Right ventricle myocardium superior (tissue), 1 donor: ENCODE measurements around the gene TLE4. TPM values are rescaled to one million over a fixed set of nuclear protein-coding genes. Genes with fewer than 3 reads are reported as not detected.

Experiments
- ATAC-seq: fragments of 200-7000 bp; cut with Tn5 transposase; one replicate; pipeline ENCODE4 v1.9.1; 2020; ENCODE audit warnings: mild to moderate bottlenecking; ENCODE audit not compliant: poor library complexity
- DNase-seq: peaks from one replicate; pipeline ENCODE4 v3.0.0-alpha.2; 2020
- intact Hi-C: fragments of 100-400 bp; cut with DNase I; formaldehyde crosslinking; loops from one replicate; pipeline ENCODE4 v1.11.2; 2022
- total RNA-seq: library from RNA; stranded (reverse); fragmentation: NEBNext Ultra II Directional; extraction: Animal tissue kit (Norgen Biotek cat#: 25700); gene quantifications from one replicate; pipeline ENCODE4 v1.2.1, GENCODE V29; 2021
- donor health status: DM: no; HTN: yes; CAD: no; lungs with severe emphysema.

TLE4 gene
- total RNA-seq, 1 donor from 2014 or later, result 12.8 TPM

DNA sequence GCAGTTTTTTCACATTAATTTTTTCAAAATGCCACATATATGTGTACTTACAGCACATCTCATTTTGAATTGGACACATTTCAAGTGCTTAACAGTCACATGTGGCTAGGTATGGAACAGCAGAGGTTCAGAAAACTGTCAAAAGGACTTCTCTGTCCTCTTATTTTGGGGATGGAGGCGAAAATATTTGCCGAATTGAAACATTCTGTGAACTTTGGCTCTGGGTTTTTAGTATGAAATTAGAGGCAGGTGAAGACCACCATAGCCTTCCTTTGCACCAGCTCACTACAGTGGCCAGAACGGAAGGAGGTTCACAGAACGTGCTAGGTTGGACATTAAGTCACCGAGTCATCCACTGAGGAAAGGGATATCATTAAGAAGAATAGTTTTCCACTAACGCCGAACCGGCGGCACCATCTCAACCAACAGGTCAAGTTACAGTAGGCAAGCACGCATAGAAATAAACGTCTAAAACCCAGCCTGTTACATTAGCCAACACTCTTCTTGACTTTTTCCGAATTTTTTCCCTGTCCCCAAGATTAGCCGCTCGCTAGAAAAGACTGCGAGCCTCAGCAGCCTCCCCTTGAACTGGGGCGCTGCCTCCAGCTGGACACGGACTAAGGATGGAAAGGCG is 1.8 kb upstream of the TLE4 start:
- intact Hi-C loops, result loop anchor here (10.0 kb wide), 1 partner anchor 95 kb away; no protein-coding TSS in a partner anchor

DNA sequence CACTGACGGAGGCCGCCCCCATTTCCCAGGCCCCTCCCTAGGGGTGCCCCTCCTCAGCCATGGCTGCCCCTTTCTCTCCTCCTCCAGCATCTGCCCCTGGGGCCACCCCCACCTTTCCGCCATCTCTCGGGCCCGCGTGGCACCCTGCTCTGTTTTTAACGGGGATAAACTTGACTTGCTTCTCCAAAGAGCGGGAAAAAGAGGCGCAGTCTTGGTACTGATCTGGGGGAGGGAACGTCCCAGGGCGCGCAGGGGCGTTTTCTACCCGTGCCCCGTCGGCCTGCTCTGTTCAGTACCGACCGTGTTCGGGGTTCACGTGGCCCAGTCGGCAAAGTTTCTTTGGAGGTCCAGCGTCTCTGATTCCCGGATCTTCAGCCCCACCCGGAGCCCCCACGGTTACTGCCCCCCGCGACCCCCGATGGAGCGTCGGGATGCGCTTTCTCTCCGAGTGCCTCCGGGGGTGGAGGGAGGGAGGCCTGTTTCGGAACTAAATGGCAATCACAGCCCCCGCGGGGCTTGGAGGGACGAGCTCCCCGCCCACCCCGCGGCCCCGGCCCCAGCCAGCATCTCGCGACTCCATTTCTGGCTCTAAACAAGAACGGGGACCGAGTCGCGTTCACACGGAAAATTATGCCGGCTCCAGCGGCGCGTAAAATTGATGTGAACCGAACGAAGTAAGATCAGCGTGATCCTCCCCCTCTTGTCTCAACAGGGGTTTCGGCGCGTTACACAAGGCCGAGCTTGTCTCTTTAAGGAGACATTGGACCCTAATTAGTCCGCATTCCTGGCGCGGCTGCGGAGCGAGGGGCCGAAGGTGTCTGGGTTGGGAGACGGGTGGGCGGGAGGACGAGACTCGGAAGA is 1.1 kb upstream of the TLE4 start:
- DNase-seq (peak; percentile 55), ATAC-seq (peak; percentile 1)
- intact Hi-C loops, result loop anchor here (10.0 kb wide), 1 partner anchor 94 kb away; no protein-coding TSS in a partner anchor

More for the DNA sequence above, 1.8 kb upstream of the TLE4 start:
- ATAC-seq (no peak), DNase-seq (no peak)

DNA sequence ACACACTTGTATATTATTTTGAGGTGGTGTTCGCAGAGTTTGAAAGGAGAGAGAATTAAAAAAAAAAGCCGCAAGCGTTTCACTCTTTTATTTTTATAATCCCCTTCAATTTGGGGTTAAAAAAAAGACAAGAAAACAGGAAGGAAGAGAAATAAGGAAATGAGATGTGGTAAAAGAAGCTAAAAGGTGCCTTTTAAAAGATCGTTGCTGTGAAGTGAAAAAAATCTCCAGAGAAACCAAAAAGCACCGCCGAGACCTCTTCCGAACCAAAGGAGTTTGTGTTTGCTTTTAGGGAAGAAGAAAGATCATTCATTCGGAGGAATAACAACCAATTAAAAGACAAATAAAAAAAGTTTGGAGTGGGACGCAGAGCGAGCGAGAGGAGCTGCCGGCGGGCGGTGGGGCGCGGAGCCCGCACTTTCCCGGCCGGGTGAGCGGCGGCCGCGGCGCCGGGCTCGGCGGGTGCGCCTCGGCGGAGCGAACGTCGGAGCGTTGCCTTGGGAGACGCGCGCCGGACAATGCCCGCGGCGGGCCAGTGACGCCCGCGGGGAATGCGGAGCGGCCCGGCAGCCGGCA is 355 bp downstream of the TLE4 start:
- intact Hi-C loops, result loop anchor here (10.0 kb wide), 1 partner anchor 93 kb away; no protein-coding TSS in a partner anchor
- ATAC-seq (peak; percentile 25), DNase-seq (no peak)

DNA sequence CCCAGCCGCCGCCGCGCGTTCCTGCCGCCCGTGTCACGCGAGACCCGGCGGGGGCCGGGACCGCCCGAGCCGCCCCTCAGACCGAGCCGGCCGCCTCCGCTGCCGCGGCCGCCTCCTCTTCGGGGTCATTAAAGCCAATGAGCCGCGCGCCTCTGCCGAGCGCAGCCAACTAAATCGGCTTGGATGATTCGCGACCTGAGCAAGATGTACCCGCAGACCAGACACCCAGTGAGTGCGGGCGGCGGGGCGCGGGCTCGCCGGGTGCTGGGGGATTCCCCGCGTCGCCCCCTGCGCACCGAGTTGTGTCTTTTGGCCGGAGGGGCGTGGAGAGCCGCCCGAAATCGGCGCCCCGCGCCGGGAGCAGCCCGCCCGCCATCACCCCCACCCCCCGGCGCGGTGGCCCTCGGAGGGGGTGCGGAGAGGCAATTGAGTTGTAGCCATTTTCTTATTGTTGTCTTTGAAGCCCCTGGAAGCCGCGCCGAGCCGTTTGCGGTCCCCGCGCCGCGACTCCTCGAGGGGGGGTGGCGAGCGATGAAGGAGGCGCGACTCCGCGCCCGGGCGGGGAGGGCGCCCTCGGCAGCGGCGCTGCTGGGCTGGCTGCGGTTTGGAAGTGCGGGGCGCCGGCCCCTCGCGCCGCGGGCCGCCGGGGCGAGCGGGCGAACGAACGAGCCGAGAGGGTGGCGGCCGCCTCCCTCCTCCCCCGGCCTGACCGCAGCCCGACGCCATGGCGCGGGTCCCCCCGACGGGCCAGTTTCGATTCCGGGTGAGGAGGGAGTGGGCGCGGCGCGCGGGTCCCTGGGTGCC is 1.0 kb downstream of the TLE4 start:
- ATAC-seq (no peak), DNase-seq (peak; percentile 76)
- intact Hi-C loops, result loop anchor here (10.0 kb wide), 1 partner anchor 92 kb away; no protein-coding TSS in a partner anchor

DNA sequence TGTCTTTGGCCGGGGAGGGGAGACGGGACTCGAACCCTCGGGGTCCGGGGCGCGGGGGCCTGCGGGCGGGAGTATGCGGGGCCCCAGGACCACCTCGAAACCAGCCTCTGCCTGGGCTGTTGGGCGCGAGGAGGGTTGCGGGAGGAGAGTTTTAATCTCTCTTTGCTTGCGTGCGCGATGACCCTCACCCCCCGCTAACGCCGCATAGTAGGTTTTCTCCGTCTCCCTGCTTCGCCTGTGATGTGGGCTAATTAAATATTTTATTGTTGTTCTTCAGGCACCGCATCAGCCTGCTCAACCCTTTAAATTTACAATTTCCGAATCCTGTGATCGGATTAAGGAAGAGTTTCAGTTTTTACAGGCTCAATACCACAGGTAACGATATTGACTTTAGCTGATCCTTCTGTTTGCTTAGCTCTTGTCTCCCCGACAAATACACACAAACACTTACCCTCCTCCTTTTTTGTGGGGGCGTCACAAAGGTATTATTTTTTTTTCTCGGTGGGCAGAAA is 1.7 kb downstream of the TLE4 start:
- DNase-seq, result no peak
- intact Hi-C loops, result loop anchor here (10.0 kb wide), 1 partner anchor 91 kb away; no protein-coding TSS in a partner anchor
- ATAC-seq, result no peak

DNA sequence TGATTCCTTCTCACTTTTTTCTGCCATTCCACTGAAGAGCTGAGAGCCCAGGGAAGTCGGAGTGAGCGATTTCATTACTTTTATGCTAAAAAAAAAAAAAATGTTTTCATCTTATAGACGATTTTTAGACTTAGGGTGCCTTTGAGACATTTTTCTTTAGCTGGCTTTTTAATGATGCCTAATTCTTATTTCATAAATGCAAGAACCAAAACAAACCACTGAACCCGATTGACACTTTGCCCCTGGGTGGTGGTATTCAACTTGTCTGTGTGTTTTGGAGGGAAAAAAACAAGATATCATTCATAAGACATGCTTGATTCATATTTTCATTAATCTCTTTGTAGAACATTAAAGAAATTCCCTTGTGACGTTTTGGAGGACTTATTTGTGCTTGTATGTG is 2.4 kb downstream of the TLE4 start:
- DNase-seq (no peak), ATAC-seq (no peak)
- intact Hi-C loops, result loop anchor here (10.0 kb wide), 1 partner anchor 91 kb away; no protein-coding TSS in a partner anchor

DNA sequence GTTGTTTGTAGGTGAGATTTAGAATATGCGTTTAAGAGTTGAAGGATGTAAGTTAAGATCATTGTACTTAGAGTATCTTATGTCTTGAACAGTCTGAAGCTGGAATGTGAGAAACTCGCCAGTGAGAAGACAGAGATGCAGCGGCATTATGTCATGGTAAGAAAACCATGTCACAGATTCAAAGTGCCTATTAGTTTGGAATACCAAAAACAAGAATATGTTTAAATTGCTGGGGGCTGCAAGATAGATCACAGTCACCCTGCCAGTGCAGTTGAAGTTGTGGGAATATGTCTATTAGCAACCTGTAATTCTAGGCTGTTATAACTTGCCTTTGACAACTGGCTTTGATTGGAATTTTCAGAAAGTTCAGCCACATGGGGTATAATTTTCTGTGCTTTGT is 3.0 kb downstream of the TLE4 start:
- intact Hi-C loops, result loop anchor here (10.0 kb wide), 1 partner anchor 90 kb away; no protein-coding TSS in a partner anchor
- DNase-seq, result no peak
- no peak for ATAC-seq

DNA sequence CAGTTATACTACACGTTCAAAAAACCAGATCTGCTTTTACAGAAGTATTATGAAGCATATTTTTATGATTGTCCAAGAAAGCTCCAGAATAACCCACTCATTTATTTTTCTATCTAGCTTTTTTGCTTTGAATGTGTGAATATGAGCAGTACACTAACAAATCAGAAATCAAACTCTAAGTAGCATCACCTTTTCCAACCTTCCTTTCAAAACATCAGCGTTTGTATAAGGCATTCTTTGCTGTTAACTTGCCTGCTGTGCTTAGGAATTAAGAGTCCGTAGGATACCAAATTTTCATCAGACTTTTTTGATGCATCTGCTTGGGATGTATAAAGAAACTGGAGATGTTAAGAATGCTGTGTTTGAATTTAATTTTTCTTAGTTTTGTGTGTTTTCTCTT is 3.8 kb downstream of the TLE4 start:
- no peak for ATAC-seq
- intact Hi-C loops, result loop anchor here (10.0 kb wide), 1 partner anchor 89 kb away; no protein-coding TSS in a partner anchor
- DNase-seq, result no peak

DNA sequence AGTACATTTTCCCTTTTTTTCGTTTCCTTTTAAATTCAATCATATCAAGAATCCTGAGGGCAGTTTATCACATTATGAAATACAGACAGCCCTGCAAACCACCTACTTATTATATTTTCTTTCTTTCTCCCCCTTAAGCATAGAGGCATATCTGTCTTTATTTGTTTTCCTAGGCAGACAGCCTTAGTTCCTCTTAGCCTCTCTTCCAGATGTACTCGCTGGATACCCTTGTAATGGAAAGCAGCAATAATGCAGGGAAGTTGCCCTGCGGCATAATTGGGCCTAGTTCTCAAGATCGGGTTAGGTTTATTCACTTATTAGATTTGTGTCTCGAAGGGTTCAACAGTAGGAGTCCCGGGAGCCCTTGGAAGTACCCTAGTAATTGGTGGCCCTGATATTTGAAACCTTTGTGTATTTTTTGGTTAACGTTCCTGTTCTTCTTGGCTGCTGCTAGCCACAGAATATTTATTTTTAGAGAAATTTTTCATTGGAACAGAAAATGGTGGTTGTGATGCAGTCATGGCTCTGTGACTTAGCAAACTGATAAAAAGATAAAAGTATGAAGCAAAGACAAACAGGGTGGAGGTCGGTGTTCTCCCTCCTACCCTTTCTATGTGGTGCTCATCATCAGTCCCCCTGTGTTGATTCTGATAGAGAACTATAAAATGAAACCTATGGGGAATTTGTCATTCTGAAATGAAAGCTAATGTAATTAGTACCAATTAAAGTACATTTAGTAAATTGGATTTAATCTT is 6.4 kb downstream of the TLE4 start:
- DNase-seq (no peak), ATAC-seq (peak; percentile 42)
- intact Hi-C loops, result loop anchor here (10.0 kb wide), 1 partner anchor 87 kb away; no protein-coding TSS in a partner anchor

DNA sequence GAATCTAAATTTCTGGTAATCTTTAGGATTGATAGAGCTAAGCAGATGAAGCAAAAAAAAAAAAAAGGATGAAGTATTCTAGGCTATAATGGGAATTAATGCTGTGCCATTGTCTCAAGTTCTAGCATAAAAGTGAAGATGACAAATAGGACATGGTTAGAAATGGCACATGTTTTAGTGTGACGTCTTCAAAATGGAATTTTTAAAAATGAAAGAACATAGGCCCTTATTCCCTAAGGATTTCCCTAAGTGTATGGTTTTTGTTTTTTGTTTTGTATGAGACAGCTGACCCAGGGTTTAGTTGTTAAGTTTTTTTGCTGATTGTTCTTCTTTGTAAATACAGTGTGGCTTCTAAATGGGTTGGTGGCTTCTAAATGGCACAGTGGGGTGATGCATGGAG is 7.1 kb downstream of the TLE4 start:
- ATAC-seq (no peak), DNase-seq (no peak)
- intact Hi-C loops, result loop anchor here (10.0 kb wide), 1 partner anchor 86 kb away; no protein-coding TSS in a partner anchor

DNA sequence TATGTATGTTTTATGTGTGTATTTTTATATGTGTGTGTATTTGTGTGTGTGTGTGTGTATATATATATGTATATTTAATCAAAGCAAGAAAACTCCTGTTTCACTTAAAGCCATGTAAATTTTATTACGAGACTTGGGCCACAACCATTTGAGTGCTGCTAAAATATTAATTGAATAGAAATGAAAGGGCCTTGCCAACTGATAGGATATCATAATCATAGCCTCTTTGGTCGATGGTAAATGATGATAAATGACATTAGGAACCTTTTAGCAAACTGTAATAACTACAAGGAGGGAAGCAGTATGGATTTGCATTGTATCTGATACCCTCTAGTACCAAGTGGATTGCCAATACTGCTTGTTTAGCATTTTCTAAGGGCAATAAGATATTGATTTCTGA is 7.9 kb downstream of the TLE4 start:
- no peak for DNase-seq
- no peak for ATAC-seq
- intact Hi-C loops, result loop anchor here (10.0 kb wide), 1 partner anchor 85 kb away; no protein-coding TSS in a partner anchor

DNA sequence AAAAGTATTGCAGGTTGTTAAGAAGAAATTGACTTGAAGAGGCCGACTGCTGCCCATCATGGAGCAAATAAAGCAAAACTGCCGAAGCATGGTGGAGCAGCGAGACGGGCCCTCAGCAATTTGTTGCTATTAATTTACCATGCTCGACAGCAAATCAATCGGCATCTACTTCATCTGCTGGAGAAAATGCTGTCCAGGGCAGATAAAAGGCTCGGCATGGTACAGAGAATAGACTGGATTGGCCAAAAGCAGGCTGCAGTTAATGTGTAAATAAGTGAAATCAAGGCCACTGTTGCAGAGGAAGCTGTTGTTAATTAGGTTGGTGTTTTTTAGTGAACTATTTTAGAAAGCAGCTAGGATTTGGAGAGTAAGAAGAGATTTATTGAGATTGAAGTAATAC is 8.3 kb downstream of the TLE4 start:
- intact Hi-C loops, result no loop called here
- no peak for ATAC-seq
- no peak for DNase-seq

DNA sequence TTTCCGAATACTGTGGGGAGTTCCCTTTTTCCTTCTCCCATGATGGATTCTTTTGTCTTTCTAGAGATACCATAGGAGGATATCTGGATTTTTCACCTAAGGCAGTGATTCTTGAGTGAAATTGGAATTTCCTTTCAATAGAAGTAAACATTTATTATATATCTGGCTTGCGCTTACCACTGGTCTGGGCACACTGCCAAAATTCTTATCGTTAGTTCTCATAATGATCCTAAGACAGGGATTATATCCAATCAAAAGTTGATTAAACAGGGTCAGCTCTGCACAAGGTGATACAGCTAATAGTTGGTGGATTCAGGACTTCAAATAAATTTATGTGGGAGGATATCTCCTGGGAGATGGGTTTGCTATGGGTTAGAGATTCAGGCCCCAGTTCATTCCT is 9.6 kb downstream of the TLE4 start:
- intact Hi-C loops, result no loop called here
- DNase-seq, result no peak
- no peak for ATAC-seq

DNA sequence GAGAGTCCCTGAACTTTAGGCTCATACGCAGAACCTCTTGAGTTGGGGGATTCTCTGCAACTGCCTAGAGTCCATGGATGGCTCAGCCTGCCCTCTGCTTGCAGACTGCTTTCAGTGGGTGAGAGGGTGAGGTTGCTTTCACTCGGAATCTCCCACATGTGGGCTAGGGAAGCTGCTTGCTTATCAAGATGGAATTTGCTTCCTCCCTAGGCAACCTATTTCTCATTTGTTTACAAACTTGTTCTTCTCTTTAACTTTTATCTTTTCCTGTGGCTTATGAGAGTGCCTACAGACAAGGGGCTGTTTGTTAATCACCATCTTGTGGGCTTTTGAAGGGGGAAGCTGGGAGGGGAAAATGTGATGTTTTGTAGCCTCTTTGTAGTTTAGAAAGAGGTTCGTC is 10.0 kb downstream of the TLE4 start:
- DNase-seq (no peak), ATAC-seq (no peak)
- intact Hi-C loops, result no loop called here

DNA sequence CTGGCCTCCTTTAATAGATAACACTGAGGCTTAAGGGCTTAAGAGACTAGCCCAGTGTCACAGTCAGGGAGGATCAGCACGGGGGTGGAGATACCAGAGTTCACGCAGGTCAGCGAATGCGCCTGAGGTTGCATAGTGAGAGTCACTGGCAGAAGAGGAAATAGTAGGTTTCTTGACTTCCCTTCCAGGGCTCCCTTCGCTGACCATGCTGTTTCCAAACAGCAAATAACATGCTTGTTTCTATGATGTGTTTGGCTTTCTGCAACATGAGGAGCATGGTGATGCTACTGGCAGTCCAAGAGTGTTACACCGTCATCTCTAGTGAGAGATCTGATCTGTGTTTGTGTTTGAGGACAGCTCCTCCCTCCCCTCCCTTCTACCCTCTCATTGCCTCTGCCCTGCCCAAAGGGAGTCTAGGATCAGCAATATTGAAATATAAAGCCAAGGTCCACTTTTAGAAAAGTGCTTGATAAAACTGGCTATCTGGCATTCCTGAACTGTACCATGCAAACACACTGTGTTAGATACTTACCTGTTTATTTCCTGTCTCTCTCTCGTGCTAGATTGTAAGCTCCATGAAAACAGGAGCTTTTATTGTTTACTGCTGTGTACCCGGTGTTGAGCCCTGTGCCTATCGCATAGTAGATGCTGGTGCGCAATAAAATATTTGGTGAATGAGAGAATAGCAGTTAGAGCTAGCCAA is 12.3 kb downstream of the TLE4 start:
- intact Hi-C loops, result no loop called here

DNA sequence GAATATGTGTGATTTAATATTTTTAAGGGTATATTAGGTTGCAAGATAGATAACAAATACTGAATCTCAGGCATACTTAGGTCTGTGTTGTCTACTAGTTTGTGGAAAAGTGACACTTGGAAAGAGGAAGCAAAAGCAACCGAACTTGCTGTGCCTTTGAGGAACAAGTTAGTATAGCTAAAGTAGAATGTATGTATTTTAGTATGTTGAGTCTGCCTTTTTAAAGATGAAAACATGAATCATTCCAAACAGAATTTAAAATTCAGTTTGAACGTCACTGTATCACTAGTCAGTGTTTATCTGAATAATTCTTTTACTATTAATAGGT is 12.9 kb downstream of the TLE4 start:
- intact Hi-C loops, result no loop called here
- ATAC-seq (peak; percentile 39), DNase-seq (no peak)

More for the DNA sequence above, 12.3 kb downstream of the TLE4 start:
- ATAC-seq (peak; percentile 77), DNase-seq (peak; percentile 66)
